LHCN-M2 (cell line): Measurements from ENCODE around the gene ODC1. TPM values are rescaled to one million over a fixed set of nuclear protein-coding genes. Genes with fewer than 3 reads are reported as not detected.
"Not testable (repeated sequence)": the region's sequence is repeated elsewhere in the genome, so short reads cannot be mapped to it uniquely, and the experiment has no call there.

Experiments
- DNase-seq: peaks from one replicate; pipeline ENCODE4 v3.0.0-alpha.2; 2012; ENCODE audit warnings: low read depth
- total RNA-seq: library from RNA; depleted of rRNA; stranded (reverse); fragments of >200 nt; gene quantifications from 2 replicates; pipeline ENCODE4 v1.2.3, GENCODE V29; 2014

Gene ODC1
- total RNA-seq, 1 experiment from 2014 or later: 213 TPM

DNA sequence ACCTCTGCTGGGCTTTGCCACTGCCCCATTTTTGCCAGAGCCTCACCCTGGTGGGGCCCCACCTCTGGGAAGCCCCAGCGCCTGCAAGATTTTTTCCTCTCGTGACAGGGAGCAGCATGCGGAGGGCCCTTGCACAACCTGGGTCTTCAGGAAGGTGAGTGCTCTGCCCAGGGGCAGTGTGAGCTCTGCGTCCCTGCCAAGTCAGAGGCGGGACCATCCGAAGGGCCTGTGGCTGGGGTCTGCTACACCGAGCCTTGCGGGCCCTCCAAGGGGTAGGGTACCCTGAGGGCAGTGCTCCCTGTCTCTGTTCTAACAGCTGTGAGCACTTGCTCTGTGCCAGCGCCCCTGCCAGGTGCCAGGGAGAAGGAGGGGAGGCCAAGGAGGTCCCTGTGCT lies 5.8 kb upstream of the ODC1 start:
- DNase-seq: no peak

DNA sequence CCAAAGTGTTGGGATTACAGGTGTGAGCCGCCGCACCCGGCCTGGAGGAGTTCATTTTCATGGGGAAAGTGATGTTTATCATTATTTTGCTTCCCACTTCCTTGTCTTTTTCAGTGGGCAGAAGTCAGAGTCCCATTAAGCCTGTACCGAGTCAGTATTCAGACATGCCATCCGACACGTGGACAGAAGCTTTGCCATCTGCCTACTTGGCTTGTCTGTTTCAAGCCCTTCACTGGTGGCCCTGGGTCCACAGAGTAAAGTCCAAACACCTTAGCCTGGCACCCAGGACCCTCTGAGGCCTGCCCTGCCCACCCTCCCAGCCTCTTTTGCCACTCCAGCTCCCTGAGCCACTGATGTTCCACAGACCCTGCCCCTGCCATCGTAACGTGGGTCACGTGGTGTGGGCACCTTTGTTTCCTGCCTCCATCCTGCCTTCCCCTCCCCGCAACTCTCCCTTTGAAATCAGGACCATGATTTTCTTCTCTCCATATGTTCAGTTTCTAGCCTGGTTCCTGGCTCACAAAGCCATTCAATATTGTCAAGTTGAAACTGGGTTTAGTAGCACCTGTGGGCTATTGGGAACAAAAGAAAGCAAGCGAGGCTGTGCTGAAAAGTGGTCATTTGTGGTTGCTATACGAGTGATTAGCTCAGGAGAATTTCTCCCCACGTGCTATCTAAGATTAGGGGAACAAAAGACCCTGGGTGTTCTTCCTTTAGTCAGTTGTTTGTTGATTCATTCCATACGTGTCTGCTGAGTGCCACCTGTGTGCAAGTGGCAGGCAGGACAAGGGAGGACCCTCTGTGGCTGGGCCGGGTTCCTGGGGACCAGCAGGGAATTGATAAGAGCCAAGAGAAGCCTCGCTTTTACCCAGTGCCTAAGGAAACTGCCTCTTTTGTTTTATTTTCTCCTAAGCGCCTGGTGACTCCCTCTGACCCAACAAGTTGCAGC lies 5.1 kb upstream of the ODC1 start:
- no peak for DNase-seq

DNA sequence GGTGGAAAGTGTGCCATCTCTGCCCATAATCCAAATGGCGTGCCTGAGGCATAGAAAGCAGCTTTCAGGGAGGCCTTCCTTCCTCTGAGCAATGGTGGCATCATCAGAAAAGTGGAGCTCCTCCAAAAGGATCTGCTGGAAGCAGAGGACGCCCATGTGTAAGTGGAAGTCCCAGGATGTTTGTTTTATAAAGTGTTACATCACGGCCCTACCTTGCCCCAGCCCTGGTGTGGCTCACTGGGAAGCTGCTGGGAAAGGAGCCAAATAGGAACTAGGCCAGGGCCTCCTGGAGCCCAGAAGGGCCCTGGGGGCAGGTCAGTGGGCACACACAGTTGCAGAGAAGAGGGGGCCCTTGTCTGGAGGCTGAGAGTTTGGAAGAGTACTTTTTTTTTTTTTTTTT lies 4.2 kb upstream of the ODC1 start:
- peak; percentile 54 for DNase-seq

GRCh38 chr2:10451819-10452218 lies 3.7 kb upstream of the ODC1 start:
- DNase-seq: no peak

DNA sequence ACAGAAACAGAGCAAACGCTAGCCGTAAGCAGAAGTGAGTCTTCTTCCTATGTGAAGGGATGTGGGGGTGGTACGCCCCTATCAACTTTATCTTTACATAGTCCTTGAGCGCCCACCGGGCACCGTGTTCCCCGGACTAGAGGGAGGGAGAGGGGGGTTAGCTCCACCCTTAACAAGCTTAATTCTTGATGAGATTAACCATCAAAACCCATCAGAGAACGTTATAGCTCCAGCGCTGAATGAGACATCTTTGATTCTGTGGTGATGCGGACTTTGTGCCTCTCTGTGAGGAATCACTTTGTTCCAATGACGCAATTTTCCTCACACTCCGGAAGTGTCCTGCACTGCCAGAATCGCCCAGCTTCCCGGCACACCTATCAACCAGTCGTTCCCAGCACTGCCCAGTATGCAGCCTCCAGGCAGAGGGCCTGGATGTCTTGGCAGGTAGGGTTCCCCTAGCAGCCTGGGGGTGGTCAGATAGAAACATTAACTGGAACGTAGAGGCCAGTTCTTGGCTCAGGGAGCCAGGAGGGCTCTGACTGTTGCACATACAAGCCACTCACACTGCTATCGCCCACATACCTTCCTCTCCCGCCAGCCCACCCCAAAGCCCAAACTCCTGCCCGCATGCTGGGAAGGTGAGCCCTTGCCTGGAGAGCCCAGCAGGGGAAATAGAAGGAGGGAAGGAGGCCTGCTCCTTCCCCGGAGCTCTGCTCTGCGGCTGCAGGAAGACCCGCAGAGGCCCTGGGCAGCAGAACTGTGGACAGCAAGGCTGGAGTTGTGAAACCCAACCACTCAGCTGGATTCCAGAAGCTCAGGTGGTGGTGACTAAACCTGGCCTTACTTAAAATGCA lies 1.9 kb upstream of the ODC1 start:
- no peak for DNase-seq

DNA sequence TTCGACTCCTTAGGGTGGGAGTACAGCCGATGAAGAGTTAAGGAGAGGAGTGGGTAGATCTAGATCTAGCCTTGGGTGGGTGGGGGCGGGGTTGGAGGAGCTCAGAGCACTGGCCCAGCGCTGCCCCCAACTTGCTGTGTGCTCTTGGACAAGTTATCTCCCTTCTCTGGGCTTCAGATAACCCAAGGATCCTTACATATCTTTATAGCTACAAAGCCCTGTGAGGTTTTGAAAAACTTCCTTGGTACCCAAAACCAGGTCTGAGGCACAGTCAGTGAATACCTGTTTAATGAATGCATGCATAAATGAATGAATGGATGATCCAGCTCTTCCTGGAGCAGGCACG lies 1.3 kb upstream of the ODC1 start:
- no peak for DNase-seq

DNA sequence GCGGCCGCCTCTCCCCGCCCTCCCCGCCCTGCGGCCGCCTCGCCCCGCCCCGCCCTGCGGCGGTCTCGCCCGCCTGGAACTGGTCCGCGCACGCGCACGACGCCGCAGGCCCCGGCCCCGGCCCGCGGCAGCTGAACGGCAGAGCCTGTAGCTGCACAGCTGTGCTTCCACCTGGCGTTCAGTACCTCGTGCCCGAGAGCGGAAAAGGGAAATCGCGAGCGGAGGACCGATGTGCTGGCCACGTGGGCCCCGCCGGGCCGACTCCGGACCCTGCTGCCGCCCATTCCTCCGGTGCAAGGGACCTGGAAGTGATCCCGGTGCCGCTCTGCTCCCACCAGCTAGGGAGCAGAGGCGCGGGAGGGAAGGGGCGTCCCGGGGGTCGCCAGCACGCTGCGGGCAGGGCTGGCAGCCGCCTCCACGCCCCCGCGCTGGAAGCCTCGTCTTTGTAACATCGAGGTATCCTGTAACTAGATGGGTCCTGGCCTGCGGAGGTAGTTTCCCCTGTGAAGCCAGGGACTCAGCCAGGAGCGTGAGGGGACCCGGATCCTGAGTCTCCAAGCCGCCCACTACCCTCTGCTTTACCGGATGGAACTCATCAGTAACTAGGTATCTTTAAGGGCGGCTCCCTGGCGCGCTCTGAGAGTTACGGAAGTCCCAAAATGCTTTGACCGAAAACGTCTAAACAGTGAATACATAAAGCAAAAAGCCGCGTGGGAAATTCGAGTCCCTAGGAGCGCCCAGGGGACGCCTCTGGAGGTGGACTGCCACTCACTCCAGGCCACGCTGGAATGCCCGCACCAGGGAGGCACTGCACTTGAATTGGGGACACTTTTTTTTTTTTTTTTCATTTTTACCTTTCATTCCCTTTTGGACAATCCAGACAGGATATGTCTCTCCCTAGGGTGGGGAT lies 704 bp upstream of the ODC1 start:
- DNase-seq: no peak

- peak; percentile 40 for DNase-seq
Observed at GRCh38 chr2:10447300-10447894, 730 bp downstream of the ODC1 start.

- DNase-seq: no peak
Observed at GRCh38 chr2:10446631-10447030, 1.5 kb downstream of the ODC1 start.

DNA sequence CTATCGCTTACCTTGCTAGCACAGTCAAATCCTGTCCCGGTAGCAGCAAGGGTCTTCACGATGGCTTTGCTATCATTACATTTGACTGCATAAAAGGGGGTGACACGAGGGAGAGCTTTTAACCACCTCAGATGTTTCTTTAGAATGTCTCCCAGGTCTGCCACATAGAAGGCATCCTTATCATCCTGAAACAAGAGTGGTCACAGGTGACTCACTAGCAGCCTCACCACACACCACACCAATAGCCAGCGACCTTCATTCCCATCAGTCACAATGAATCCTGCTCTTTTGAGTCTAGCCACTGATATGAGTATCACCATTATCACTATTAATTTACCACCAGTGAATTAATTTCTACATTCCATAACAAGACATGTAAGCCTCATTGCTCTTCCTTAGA lies 3.7 kb downstream of the ODC1 start:
- peak; percentile 12 for DNase-seq

GRCh38 chr2:10442469-10443126 lies 5.5 kb downstream of the ODC1 start:
- not testable (repeated sequence) for DNase-seq

GRCh38 chr2:10441948-10442347 lies 6.2 kb downstream of the ODC1 start:
- DNase-seq: no peak

- DNase-seq: no peak
Observed at GRCh38 chr2:10440736-10441135, 7.4 kb downstream of the ODC1 start.

- DNase-seq: no peak
Observed at GRCh38 chr2:10439971-10440370, 8.2 kb downstream of the ODC1 start.

DNA sequence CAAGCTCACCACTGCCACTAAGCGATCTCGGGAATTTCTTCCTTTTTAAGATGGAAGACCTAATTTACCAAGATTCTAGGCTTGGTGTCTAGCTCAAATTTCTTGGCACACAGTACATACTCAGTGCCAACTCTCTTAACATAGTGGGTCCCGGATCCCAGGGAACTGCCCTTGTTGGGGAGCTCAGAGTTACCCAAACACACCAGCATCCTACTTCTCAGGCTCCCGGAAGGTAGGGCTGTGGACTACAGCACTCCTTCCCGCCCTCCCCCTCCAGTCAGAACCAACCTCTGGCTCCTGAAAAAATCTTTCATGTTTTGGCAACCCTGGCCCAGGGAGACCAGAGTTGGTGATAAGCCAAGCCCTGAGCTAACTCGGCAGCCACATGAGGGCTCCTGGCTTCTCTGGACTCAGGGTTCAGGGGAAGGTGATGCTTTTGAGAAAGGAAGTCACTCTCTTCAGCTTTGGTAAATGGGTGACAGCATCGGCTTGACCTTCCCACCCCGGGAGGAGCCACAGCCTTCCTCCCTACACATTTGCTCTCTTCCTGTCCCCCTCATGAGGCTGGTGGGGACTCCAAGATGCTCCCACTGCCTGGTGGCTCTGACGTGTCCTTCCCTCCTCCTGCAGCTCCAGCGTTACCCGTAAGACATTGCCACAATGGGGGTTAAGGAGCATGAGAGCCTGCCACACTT lies 8.8 kb downstream of the ODC1 start:
- no peak for DNase-seq

- no peak for DNase-seq
Observed at GRCh38 chr2:10438688-10439087, 9.4 kb downstream of the ODC1 start.

DNA sequence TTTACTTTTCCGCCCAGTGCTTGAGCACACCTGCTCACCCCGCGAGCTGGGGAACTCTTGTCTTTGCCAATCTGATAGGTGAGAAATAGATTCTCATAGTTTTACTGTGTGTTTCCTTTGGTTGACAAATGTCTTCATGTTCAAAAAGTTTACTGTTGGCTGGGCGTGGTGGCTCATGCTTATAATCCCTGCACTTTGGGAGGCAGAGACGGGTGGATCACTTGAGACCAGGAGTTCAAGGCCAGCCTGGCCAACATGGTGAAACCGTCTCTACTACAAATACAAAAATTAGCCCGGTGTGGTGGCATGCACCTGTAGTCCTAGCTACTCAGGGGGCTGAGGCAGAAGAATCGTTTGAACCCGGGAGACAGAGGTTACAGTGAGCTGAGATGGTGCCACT lies 10.3 kb downstream of the ODC1 start:
- no peak for DNase-seq

DNA sequence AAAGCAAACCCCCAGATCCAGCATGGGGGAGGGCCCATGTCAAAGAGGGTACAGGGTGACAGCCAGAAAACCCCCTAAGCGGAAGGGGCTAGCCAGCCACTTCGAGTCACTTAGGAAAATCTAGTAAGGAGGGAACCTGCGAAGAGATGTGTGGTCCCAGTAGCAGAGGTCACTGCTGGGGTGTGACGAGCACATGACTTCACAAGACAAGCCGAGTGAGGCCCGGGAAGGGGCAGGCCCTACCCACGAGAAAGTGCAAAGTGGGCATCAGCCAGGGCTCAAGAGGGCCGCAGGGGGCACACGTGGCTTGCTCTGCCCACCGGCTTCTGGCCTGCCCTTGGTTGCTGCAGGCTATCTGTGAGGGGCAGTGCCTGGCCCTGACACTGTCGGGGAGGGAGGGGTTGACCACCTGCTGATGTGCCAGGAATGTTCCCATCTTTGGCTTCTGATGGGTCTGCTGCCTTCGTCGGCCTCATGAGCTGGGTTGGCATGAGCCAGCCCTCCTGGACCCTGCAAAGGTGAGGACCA lies 11.5 kb downstream of the ODC1 start:
- DNase-seq: no peak

DNA sequence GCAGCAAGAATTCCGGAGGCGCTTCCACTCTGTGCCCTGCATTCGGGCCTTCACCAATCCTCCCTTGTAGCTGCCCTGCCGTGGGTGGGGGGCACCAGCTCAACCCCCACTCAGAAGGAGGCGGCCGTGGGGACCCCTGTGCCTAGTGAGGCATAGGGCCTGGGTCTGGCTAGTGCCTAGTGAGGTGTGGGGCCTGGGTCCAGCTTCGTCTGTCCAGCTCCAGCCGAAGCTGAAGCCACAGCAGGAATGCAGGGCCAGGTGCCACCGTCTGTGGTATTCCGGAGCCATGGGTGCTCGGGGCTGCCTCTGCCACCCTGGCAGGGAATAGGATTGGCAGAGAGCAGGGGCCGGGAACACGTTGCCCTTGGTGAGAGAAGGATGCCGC lies 12.3 kb downstream of the ODC1 start:
- no peak for DNase-seq
